Fibroblast of skin of left biceps (primary cell): ENCODE data around the gene RIMKLB.
"Not testable (repeated sequence)": the region's sequence is repeated elsewhere in the genome, so short reads cannot be mapped to it uniquely, and the experiment has no call there.

Source experiments
- DNase-seq, 2 experiments: peaks; one replicate each; pipeline ENCODE4 v3.0.0-alpha.2; 2013; ENCODE audit warnings: low read depth in 2 of 2

Gene RIMKLB

DNA sequence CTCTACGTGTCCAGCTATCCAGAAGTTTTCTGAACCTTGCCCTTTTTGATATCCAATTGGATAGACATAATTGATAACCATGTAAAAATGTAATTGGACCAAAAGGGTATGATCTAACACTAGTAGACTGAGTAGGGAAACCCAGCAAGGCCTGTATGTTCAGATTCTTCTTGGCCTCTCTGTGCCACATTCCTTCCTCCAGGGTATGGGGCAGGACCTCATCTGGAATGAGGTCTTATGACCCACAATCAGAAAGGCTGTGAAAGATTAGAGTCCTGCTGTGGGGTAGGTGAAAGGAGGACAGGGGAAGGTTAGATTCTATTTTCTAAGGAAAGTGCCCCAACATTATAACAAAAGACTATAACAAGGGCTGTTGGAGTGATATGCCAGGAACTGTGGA is 73.3 kb downstream of the RIMKLB start:
- no peak for DNase-seq

DNA sequence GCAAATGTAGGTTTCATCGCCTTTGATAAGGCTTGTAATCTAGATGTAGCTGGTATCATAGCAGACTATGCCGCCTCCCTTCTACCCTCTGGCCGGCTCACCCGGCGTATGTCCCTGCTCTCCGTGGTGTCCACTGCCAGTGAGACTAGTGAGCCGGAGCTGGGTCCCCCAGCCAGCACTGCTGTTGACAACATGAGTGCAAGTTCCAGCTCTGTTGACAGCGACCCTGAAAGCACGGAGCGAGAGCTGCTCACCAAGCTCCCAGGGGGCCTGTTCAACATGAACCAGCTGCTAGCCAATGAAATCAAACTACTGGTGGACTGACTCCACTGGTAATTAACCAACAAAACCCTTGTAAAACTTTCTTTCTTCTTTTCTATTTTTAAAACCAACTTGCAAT is 75.7 kb downstream of the RIMKLB start:
- DNase-seq = no peak

DNA sequence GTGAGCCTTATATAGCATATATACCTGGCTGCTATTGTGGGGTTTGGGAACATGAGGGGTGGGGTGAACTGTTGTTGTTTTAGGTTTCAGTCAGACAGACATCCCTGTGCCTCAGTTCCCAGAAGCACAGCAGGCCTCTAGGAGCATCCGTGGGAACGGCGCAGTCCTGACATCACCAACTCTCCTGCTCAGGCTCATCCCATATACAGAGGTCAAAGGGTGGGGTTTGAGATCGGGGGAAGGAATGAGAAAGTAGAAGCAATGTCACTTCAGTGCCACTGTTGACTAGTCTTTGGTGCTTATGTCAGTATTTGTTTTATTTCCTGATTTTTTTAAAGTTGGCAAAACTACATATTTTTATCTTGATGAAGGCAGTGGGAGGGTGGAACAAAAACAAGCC is 81.5 kb downstream of the RIMKLB start:
- no peak for DNase-seq

DNA sequence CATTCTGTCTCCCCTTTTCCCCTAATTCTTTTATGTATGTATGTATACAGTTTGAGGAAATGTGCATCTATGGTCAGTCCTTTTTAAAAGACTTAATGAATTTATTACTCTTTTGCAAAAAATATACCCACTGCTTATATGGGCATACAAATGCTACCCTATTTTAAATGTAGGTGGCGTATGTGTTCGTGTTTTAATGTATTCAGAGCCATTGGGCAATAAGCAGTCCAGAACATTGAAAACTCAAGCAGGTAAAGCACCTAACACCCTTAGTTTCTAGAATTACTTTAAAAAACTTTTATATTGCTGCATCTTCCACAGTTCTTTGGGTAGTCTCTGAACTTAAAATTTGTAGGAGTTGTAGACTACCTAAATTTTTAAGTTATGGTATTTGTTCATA is 82.1 kb downstream of the RIMKLB start:
- DNase-seq = no peak

DNA sequence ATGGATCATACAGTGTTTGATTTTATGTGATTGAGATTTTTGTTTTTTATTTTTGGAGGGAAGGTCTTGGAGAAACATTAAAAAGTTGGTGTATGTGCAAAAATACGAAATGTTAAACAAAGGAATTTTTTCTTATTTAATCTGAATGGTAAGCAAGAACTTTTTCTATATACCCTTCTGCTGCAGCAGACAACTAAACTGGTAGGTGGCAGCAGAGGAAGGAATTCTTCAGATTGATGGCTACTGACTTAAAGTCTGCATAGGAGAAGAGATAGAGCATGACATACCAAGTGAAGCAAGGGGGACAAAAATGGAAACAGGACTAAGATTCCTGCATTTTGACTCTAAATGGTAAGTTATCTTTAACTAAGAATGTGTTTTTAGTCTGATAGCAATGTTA is 82.6 kb downstream of the RIMKLB start:
- peak; percentile 2 to 4 for DNase-seq

DNA sequence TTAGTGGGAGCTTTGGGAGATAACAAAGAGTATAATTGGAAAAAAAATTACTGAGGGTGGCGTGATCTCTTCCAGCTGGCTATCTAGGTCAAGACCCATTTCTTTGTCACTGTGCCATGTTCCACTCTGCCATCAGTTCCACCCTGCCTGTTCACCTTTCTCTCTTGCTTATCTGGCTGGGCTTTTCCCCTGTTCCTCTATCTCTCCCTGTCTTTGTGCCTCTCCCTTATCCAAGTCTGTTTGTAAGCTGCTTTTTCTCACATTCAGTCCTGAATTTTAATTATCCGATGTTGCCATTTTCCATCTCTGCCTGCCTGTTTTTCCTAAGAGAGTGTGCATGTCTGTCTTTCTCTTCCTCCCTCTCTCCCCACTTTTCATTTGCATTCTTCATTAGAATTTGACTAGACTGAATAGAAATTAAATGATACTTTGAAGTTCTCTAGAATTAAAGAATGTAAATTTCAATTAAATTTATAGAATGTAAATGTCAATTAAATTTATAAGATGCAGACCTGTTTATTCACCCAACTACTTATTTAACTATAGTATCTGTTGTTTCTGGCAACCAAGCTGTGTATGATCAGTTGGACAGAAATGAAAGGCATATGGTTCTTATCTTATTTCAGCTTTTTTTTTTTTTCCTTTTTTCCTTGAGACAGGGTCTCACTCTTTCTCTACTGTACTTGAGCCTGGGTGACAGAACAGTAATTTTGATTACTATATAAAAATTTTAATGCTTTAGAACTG is 83.8 kb downstream of the RIMKLB start:
- DNase-seq = no peak

DNA sequence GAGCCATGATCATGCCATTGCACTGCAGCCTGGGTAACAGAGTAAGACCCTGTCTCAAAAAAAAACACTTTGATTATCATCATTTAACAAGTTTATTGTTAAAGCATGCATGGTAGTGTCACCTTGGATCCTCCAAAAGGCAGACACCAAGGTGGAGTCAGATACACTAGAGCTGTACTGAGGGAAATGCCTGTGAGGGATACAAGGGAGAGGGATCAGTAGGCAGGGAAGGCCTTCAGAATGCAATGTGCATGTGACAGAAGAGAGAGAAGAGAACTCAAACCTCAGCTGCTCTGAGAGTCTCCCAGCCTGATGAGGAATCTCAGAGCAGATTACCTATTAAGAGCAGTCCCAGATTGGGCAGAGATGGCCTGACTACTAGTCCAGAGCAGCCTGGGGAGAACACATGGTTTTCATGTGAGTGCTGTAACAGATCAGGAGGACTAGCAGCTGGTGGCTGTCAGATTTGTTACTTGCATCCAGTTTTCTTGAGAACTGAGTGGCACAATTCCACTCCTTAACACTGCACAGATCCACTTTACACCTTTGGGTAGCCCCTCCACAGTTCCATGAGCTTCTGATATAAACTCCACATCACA is 86.6 kb downstream of the RIMKLB start:
- no peak for DNase-seq

DNA sequence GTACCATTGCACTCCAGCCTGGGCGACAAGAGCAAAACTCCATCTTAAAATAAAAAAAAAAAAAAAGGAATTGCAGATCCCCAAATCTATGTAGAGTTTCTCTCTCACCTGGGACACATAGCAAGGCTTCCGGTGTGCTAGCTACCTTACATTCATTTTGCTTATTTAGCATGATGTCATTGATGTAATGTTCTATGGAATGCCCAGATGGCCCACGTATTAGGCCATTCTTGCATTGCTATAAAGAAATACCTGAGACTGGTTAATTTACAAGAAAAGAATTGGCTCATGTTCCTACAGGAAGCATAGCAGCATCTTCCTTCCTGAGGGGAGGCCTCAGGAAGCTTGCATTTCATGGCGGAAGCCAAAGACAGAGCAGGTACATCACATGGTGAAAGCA is 87.7 kb downstream of the RIMKLB start:
- no peak for DNase-seq

DNA sequence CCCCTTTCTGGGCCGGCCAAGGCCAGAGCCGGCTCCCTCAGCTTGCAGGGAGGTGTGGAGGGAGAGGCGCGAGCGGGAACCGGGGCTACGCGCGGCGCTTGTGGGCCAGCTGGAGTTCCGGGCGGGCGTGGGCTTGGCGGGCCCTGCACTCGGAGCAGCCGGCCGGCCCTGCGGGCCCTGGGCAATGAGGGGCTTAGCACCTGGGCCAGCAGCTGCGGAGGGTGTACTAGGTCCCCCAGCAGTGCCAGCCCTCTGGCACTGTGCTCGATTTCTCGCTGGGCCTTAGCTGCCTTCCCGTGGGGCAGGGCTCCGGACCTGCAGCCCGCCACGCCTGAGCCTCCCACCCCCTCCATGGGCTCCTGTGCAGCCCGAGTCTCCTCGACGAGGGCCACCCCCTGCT is 89.4 kb downstream of the RIMKLB start:
- not testable (repeated sequence) for DNase-seq

DNA sequence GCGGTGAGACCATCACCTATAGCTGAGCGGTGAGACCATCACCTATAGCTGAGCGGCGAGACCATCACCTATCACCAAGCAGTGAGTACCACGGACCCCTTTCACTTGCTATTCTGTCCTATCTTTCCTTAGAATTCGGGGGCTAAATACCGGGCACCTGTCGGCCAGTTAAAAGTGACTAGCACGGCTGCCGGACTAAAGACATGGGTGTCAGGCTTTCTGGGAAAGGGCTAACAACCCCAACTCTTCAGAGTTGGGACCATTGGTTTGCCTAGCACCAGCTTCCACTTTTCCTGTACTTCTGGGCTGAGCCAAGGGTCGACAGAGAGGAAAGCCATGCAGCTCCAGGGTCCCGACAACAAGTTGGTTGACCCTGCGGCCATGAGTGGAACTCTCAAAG is 90.9 kb downstream of the RIMKLB start:
- DNase-seq = not testable (repeated sequence)

DNA sequence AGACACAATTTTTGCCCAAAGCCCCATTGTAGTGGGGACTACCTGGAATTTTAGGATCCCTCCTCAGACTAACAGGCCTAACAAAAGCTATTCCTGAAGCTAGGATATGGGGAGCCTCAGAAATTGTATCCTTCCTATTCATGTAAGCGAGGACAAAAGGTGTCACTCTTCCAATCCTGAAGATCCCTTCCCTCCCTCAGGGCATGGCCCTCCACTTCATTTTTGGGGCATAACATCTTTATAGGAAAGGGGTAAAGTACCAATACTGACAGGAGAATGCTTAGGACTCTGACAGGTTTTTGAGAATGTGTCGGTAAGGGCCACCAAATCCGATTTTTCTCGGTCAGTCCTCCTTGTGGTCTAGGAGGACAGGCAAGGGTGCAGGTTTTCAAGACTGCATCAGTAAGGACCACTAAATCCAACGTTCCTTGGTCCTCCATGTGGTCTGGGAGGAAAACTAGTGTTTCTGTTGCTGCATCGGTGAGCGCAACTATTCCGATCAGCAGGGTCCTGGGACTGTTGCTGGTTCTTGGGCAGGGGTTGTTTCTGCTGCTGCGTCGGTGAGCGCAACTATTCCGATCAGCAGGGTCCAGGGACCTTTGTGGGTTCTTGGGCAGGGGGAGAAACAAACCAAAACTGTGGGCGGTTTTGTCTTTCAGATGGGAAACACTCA is 91.7 kb downstream of the RIMKLB start:
- not testable (repeated sequence) for DNase-seq

DNA sequence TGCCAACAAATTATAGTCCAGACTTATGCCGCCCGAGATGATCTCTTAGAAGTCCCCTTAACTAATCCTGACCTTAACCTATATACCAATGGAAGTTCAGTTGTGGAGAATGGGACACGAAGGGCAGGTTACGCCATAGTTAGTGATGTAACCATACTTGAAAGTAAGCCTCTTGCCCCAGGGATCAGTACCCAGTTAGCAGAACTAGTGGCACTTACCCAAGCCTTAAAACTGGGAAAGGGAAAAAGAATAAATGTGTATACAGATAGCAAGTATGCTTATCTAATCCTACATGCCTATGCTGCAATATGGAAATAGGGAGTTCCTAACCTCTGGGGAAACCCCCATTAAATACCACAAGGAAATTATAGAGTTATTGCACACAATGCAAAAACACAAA is 95.4 kb downstream of the RIMKLB start:
- not testable (repeated sequence) for DNase-seq

DNA sequence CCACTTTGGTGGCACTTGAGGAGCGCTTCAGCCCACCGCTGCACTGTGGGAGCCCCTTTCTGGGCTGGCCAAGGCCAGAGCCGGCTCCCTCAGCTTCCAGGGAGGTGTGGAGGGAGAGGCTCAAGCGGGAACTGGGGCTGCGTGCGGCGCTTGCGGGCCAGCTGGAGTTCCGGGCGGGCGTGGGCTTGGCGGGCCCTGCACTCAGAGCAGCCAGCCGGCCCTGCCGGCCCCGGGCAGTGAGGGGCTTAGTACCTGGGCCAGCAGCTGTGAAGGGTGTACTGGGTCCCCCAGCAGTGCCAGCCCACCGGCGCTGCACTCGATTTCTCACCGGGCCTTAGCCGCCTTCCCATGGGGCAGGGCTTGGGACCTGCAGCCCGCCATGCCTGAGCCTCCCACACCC is 96.8 kb downstream of the RIMKLB start:
- DNase-seq = not testable (repeated sequence)

DNA sequence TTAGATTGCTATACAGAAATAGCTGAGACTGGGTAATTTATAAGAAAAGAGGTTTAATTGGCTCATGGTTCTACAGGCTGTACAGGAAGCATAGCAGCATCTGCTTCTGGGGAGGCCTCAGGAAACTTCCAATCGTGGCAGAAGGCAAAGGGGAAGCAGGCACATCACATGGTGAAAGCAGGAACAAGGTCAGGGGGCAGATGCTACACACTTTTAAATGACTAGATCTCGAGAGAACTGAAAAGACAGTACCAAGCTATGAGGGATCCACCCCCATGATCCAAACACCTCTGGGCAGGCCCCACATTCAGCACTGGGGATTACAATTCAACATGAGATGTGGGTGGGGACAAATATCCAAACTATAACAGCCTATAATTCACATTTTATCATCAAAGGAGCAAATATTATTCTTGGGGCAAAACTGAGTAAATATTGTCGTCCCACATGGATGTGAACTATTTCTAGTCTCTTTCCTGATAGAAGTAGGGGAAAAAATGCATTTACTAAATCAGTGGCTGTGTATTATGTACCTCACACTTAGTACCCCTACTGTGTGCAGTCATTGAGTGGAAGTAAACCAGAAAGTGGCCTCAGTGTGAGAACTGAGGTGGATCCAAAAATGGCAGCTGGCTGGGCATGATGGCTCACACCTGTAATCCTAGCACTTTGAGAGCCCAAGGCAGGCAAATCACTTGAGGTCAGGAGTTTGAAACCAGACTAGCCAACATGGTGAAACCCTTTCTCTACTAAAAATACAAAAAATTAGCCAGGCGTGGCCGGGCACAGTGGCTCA is 99.2 kb downstream of the RIMKLB start:
- no peak for DNase-seq

DNA sequence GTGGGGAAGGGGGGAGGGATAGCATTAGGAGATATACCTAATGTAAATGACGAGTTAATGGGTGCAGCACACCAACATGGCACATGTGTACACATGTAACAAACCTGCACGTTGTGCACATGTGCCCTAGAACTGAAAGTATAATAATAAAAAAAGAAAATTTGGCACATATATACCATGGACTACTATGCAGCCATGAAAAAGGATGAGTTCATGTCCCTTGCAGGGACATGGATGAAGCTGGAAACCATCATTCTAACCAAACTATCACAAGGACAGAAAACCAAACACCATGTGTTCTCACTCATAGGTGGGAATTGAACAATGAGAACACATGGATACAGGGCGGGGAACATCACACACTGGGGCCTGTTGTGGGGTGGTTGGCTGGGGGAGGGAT is 103.4 kb downstream of the RIMKLB start:
- not testable (repeated sequence) for DNase-seq

DNA sequence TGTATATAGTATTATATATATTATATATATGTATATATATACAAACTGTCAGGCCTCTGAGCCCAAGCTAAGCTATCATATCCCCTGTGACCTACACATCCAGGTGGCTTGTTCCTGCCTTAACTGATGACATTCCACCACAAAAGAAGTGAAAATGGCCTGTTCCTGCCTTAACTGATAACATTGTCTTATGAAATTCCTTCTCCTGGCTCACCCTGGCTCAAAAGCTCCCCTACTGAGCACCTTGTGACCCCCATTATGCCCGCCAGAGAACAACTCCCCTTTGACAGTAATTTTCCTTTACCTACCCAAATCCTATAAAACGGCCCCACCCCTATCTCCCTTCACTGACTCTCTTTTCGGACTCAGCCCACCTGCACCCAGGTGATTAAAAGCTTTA is 107.0 kb downstream of the RIMKLB start:
- not testable (repeated sequence) for DNase-seq

DNA sequence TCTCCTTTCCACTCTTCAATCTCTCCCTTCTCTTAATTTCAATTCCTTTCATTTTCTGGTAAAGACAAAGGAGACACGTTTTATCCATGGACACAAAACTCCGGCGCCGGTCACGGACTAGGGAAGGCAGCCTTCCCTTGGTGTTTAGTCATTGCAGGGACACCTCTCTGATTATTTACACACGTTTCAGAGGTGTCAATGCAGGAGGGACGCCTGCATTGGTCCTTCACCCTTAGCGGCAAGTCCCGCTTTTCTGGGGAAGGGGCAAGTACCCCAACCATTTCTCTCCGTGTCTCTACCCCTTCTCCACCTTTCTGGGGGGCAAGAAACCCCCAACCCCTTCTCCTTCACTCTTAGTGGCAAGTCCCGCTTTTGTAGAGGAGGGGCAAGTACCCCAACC is 107.7 kb downstream of the RIMKLB start:
- DNase-seq = not testable (repeated sequence)

DNA sequence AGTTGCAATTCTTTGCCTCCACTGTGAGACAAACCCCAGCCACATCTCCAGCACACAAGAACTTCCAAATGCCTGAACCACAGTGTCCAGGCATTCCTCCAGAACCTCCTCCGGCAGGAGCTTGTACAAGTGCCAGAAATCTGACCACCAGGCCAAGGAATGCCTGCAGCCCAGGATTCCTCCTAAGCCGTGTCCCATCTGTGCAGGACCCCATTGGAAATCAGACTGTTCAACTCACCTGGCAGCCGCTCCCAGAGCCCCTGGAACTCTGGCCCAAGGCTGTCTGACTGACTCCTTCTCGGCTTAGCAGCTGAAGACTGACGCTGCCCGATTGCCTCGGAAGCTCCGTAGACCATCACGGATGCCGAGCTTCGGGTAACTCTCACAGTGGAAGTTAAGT is 109.3 kb downstream of the RIMKLB start:
- DNase-seq = peak in 1 of 2 experiments; percentile 6

DNA sequence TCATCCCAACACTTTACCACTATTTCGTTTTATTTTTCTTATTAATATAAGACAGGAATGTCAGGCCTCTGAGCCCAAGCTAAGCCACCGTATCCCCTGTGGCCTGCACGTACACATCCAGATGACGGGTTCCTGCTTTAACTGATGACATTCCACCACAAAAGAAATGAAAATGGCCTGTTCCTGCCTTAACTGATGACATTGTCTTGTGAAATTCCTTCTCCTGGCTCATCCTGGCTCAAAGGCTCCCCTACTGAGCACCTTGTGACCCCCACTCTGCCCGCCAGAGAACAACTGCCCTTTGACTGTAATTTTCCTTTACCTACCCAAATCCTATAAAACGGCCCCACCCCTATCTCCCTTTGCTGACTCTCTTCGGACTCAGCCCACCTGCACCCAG is 112.3 kb downstream of the RIMKLB start:
- DNase-seq = not testable (repeated sequence)

DNA sequence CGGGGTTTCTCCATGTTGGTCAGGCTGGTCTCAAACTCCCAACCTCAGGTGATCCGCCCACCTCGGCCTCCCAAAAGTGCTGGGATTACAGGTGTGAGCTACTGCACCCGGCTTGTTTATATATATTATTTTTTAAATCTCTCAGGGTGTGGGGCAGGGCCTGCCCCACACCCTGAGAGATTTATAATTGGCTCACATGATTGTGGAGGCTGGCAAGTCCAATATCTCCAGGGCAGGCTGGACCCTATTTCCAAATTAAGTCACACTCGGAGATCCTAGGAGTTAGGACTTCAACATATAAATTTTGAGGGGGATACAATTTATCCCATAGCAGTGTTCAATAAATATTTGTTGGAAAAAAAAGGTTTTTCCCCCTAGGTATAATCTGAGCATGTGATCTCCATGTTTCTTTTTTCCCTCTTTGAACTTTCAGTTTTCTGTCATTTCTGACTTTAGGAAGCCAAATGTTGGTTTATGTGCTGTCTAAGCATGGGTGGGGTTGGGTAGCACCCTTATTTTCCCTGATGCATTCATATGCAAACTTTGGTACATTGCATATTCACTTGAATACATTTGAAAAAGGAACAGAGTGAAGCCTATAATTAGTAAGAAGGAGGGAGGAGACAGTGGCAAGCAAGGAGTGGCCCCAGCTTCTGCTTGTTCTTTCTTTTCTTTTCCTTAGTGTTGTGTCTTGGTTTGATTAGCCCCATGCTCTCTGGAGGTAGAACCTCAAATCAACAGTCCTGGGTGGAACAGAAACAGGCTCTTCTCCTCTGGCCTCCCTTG is 116.0 kb downstream of the RIMKLB start:
- no peak for DNase-seq

DNA sequence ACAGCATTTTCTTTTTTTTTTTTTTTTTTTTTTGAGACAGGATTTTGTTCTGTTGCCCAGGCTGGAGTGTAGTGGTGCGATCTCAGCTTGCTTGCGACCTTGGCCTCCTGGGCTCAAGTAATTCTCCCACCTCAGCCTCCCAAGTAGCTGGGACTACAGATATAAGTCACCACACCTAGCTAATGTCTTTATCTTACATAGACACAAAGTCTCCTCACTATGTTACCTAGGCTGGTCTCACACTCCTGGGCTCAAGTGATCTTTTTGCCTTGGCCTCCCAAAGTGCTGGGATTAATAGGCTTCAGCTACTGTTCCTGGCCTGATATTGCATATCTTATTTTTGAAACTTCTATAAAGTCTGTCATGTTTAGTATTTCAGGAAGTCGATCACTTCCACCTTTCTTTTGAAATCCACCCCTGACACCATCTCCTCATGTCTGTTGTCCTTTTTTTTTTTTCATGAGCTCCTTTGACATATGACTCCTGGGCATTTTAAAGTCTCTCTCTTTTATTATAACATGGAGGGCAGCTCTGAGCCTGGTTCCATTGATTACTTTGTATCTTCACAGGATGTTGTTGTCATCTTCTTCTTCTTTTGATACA is 118.8 kb downstream of the RIMKLB start:
- DNase-seq = no peak
